ENCODE data around the gene GLB1L. TPM values are rescaled to one million over a fixed set of nuclear protein-coding genes. Genes with fewer than 3 reads are reported as not detected.
A peak's percentile ranks its signal among the peaks of the same experiment; 100 is the strongest.

GLB1L gene
- total and polyA plus RNA-seq, 2 experiments from 2014 or later, result 6.6 to 9.6 TPM

GRCh38 chr2:219228911-219229304 is 16.3 kb downstream of the GLB1L start:
- peak overlapping the region; percentile 97 for H3K27ac ChIP-seq
- H3K36me3 ChIP-seq (replicated peaks; ENCODE audit: insufficient read depth, low read depth), result no peaks in the 10 kb centered on the region
- 5% methylated on average over 19 of the region's 19 CpGs for WGBS (ENCODE audit: low lambda C conversion rate, missing lambda C conversion rate)
- peaks cover 16% of the 10 kb centered on the region for H3K4me1 ChIP-seq (ENCODE audit: insufficient read depth)
- no peaks in the 10 kb centered on the region for H3K27me3 ChIP-seq
- no peaks in the 10 kb centered on the region for H3K9me3 ChIP-seq (ENCODE audit: low read depth)
- H3K4me3 ChIP-seq, result peak overlapping the region; percentile 73
- no peaks in the 10 kb centered on the region for H3K9me2 ChIP-seq (replicated peaks; ENCODE audit: insufficient read depth)
- H2AFZ ChIP-seq, result peak overlapping the region; percentile 68
- peak overlapping the region; percentile 99 for H3K4me2 ChIP-seq
- H3K79me2 ChIP-seq, result peaks cover 49% of the 10 kb centered on the region
- no peaks in the 10 kb centered on the region for H4K20me1 ChIP-seq (ENCODE audit: insufficient read depth, poor library complexity, severe bottlenecking)
- DNase-seq (ENCODE audit: low spot score), result no peak
- TF ChIP-seq EZH2phosphoT487 (IDR thresholded peaks at IDR 0.05; ENCODE audit: low read depth, severe bottlenecking, unreplicated experiment), result no peak
- TF ChIP-seq CTCF (IDR thresholded peaks at IDR 0.05; ENCODE audit: poor library complexity), result no peak
- no peak for TF ChIP-seq EZH2 (IDR thresholded peaks at IDR 0.05; ENCODE audit: borderline replicate concordance)

- DNase-seq (ENCODE audit: low spot score), result no peak
- Histone ChIP-seq H3K27me3 (no peaks in the 10 kb centered on the region), H3K36me3 (replicated peaks; ENCODE audit: insufficient read depth, low read depth) (no peaks in the 10 kb centered on the region), H3K79me2 (peaks cover 49% of the 10 kb centered on the region), H3K27ac (peak overlapping the region; percentile 97), H3K9me3 (ENCODE audit: low read depth) (no peaks in the 10 kb centered on the region), H4K20me1 (ENCODE audit: insufficient read depth, poor library complexity, severe bottlenecking) (no peaks in the 10 kb centered on the region), H3K4me3 (peak overlapping the region; percentile 73), H3K4me1 (ENCODE audit: insufficient read depth) (peaks cover 16% of the 10 kb centered on the region), H2AFZ (peak overlapping the region; percentile 68), H3K4me2 (peak overlapping the region; percentile 99), H3K9me2 (replicated peaks; ENCODE audit: insufficient read depth) (no peaks in the 10 kb centered on the region)
- WGBS (ENCODE audit: low lambda C conversion rate, missing lambda C conversion rate), result 69% methylated on average over 7 of the region's 7 CpGs
- TF ChIP-seq CTCF (IDR thresholded peaks at IDR 0.05; ENCODE audit: poor library complexity) (no peak), EZH2 (IDR thresholded peaks at IDR 0.05; ENCODE audit: borderline replicate concordance) (no peak), EZH2phosphoT487 (IDR thresholded peaks at IDR 0.05; ENCODE audit: low read depth, severe bottlenecking, unreplicated experiment) (no peak)
Measured at GRCh38 chr2:219228041-219228910, 17.0 kb downstream of the GLB1L start.

- TF ChIP-seq EZH2phosphoT487 (IDR thresholded peaks at IDR 0.05; ENCODE audit: low read depth, severe bottlenecking, unreplicated experiment), result no peak
- TF ChIP-seq CTCF (IDR thresholded peaks at IDR 0.05; ENCODE audit: poor library complexity), result no peak
- no peak for TF ChIP-seq EZH2 (IDR thresholded peaks at IDR 0.05; ENCODE audit: borderline replicate concordance)
- 98% methylated on average over 3 of the region's 3 CpGs for WGBS (ENCODE audit: low lambda C conversion rate, missing lambda C conversion rate)
- DNase-seq (ENCODE audit: low spot score), result no peak
- Histone ChIP-seq H4K20me1 (ENCODE audit: insufficient read depth, poor library complexity, severe bottlenecking) (no peaks in the 10 kb centered on the region), H2AFZ (no peak overlapping the region), H3K4me2 (no peak overlapping the region), H3K79me2 (peaks cover 25% of the 10 kb centered on the region), H3K9me2 (replicated peaks; ENCODE audit: insufficient read depth) (no peaks in the 10 kb centered on the region), H3K27me3 (no peaks in the 10 kb centered on the region), H3K4me3 (no peak overlapping the region), H3K36me3 (replicated peaks; ENCODE audit: insufficient read depth, low read depth) (no peaks in the 10 kb centered on the region), H3K27ac (no peak overlapping the region), H3K9me3 (ENCODE audit: low read depth) (no peaks in the 10 kb centered on the region), H3K4me1 (ENCODE audit: insufficient read depth) (peaks cover 9% of the 10 kb centered on the region)
Measured at GRCh38 chr2:219225350-219225749, 19.9 kb downstream of the GLB1L start.

Measured in hepatocyte (in vitro differentiated cells).